CD4-positive, alpha-beta T cell (primary cell): ENCODE measurements around the gene CDK14. TPM values are rescaled to one million over a fixed set of nuclear protein-coding genes. Genes with fewer than 3 reads are reported as not detected.

Experiments
- ATAC-seq: fragments of 200-7000 bp; cut with Tn5 transposase; one replicate; pipeline ENCODE4 v1.10.0; 2022; ENCODE audit warnings: mild to moderate bottlenecking; ENCODE audit not compliant: poor library complexity
- CTCF ChIA-PET: fragments of 350-600 bp; sonication (Branson Sonifier 250); formaldehyde crosslinking; loops from one replicate; lab custom pipeline; 2021; ENCODE audit warnings: antibody characterized with exemption, inconsistent platforms; lab: Charles Lee
- POLR2A ChIA-PET: fragments of 350-600 bp; sonication (Branson Sonifier 250); formaldehyde crosslinking; loops from one replicate; lab custom pipeline; 2021; ENCODE audit warnings: antibody characterized with exemption, inconsistent platforms; lab: Charles Lee
- DNase-seq, 14 experiments: peaks; one replicate each; pipeline ENCODE4 v3.0.0-alpha.2; 2013 to 2020; ENCODE audit warnings: mixed read lengths in 2 of 14
- H3K27ac ChIP-seq, 2 donors: one replicate each; pipeline versions ENCODE4 v1.5.1 to v1.7.0; 2013; ENCODE audit warnings: low read length in 2 of 2, low read depth in 1 of 2, mild to moderate bottlenecking in 1 of 2
- H3K27me3 ChIP-seq, 2 experiments: 1 replicate in 1 of 2; 2 replicates in 1 of 2; pipeline versions ENCODE4 v1.6.1 to v1.7.0; 2013; ENCODE audit warnings: low read length in 2 of 2, control low read depth in 1 of 2, mild to moderate bottlenecking in 1 of 2, moderate library complexity in 1 of 2; ENCODE audit not compliant: insufficient read depth in 2 of 2, control insufficient read depth in 1 of 2
- H3K36me3 ChIP-seq: one replicate; pipeline ENCODE4 v1.6.1; 2013; ENCODE audit warnings: low read length, control low read depth; ENCODE audit not compliant: insufficient read depth
- H3K4me1 ChIP-seq: one replicate; pipeline ENCODE4 v1.6.1; 2013; ENCODE audit warnings: low read length, control low read depth; ENCODE audit not compliant: insufficient read depth
- H3K4me3 ChIP-seq: one replicate; pipeline ENCODE4 v1.5.1; 2013; ENCODE audit warnings: mild to moderate bottlenecking, low read length, moderate library complexity
- H3K9me3 ChIP-seq, 2 experiments: 1 replicate in 1 of 2; 2 replicates in 1 of 2; pipeline versions ENCODE4 v1.6.1 to v1.7.0; 2013; ENCODE audit warnings: low read length in 2 of 2, mild to moderate bottlenecking in 2 of 2, control low read depth in 1 of 2, moderate library complexity in 1 of 2; ENCODE audit not compliant: control insufficient read depth in 1 of 2, insufficient read depth in 1 of 2
- H3K27ac Mint-ChIP-seq: one replicate; pipeline ENCODE4 v1.8.0; 2020; ENCODE audit warnings: mixed read lengths
- H3K27me3 Mint-ChIP-seq: one replicate; pipeline ENCODE4 v1.8.0; 2021; ENCODE audit warnings: mixed read lengths
- H3K36me3 Mint-ChIP-seq: one replicate; pipeline ENCODE4 v1.8.0; 2021; ENCODE audit warnings: low read depth, mixed read lengths
- H3K4me1 Mint-ChIP-seq: one replicate; pipeline ENCODE4 v1.8.0; 2021; ENCODE audit warnings: low read depth, mixed read lengths
- H3K4me3 Mint-ChIP-seq: one replicate; pipeline ENCODE4 v1.8.0; 2020; ENCODE audit warnings: mild to moderate bottlenecking, mixed read lengths
- H3K9me3 Mint-ChIP-seq: one replicate; pipeline ENCODE4 v1.8.0; 2020; ENCODE audit warnings: mixed read lengths
- CTCF ChIP-seq: fragments of 200-600 bp; IDR thresholded peaks from one replicate; pipeline ENCODE4 v1.8.0; 2022; ENCODE audit warnings: antibody characterized with exemption, mild to moderate bottlenecking
- intact Hi-C, 2 experiments: fragments of 100-400 bp; cut with DNase I in 1 of 2; cut with micrococcal nuclease in 1 of 2; formaldehyde crosslinking; loops; one replicate each; pipeline versions ENCODE4 v1.15.1 to v1.9.0; 2023 to 2025; cut with DNase I, micrococcal nuclease
- total RNA-seq, 174 experiments: library from RNA in 2 of 174; stranded (reverse) in 2 of 174; gene quantifications; one replicate each; pipeline ENCODE4 v1.2.3 and lab custom pipeline; 2021 to 2026

The CDK14 gene
- total RNA-seq, 2 experiments from 2014 or later, result 0.45 to 0.47 TPM

GRCh38 chr7:90736316-90736715 is 140.2 kb downstream of the CDK14 start:
- Mint-ChIP-seq H3K27me3 (no peaks in the 10 kb centered on the region), H3K4me3 (no peak overlapping the region), H3K9me3 (peaks cover 12% of the 10 kb centered on the region), H3K27ac (no peak overlapping the region), H3K4me1 (no peaks in the 10 kb centered on the region), H3K36me3 (no peaks in the 10 kb centered on the region)
- ATAC-seq (no peak), DNase-seq (no peak)
- no peak overlapping the region for H3K27ac ChIP-seq
- intact Hi-C loops, result no loop called here
- TF ChIP-seq CTCF, result no peak
- no peak overlapping the region for H3K4me3 ChIP-seq
- no peaks in the 10 kb centered on the region for H3K4me1 ChIP-seq
- ChIA-PET POLR2A (no interaction called here), CTCF (no interaction called here)
- no peaks in the 10 kb centered on the region for H3K27me3 ChIP-seq
- peaks cover 0 to 10% of the 10 kb centered on the region in 2 experiments for H3K9me3 ChIP-seq
- H3K36me3 ChIP-seq, result no peaks in the 10 kb centered on the region

- Mint-ChIP-seq H3K4me3 (no peak overlapping the region), H3K27me3 (no peaks in the 10 kb centered on the region), H3K36me3 (no peaks in the 10 kb centered on the region), H3K27ac (no peak overlapping the region), H3K9me3 (peaks cover 10% of the 10 kb centered on the region), H3K4me1 (no peaks in the 10 kb centered on the region)
- DNase-seq (peak in 3 of 14 experiments; percentile 9 to 39 (median 34)), ATAC-seq (no peak)
- Histone ChIP-seq H3K27me3 (no peaks in the 10 kb centered on the region), H3K27ac (no peak overlapping the region), H3K4me1 (no peaks in the 10 kb centered on the region), H3K9me3 (peaks cover 0 to 10% of the 10 kb centered on the region in 2 experiments), H3K36me3 (no peaks in the 10 kb centered on the region), H3K4me3 (no peak overlapping the region)
- CTCF ChIA-PET, result no interaction called here
- POLR2A ChIA-PET, result no interaction called here
- no peak for TF ChIP-seq CTCF
- intact Hi-C loops, result no loop called here
Observed at GRCh38 chr7:90736968-90737939, 141.1 kb downstream of the CDK14 start.

- H3K36me3 Mint-ChIP-seq, result no peaks in the 10 kb centered on the region
- ChIA-PET POLR2A (no interaction called here), CTCF (no interaction called here)
- peaks cover 0 to 10% of the 10 kb centered on the region in 2 experiments for H3K9me3 ChIP-seq
- H3K27ac ChIP-seq, result no peak overlapping the region
- TF ChIP-seq CTCF, result no peak
- ATAC-seq (no peak), DNase-seq (no peak)
- no peaks in the 10 kb centered on the region for H3K36me3 ChIP-seq
- H3K27ac Mint-ChIP-seq, result no peak overlapping the region
- peaks cover 2% of the 10 kb centered on the region for H3K9me3 Mint-ChIP-seq
- H3K4me1 Mint-ChIP-seq, result no peaks in the 10 kb centered on the region
- no peak overlapping the region for H3K4me3 Mint-ChIP-seq
- no peaks in the 10 kb centered on the region for H3K4me1 ChIP-seq
- H3K27me3 ChIP-seq, result no peaks in the 10 kb centered on the region
- no peak overlapping the region for H3K4me3 ChIP-seq
- no peaks in the 10 kb centered on the region for H3K27me3 Mint-ChIP-seq
- intact Hi-C loops, result no loop called here
Observed at GRCh38 chr7:90738249-90738648, 142.1 kb downstream of the CDK14 start.
